HG02588 (cell line): ENCODE measurements around the gene UNC50.
A peak's percentile ranks its signal among the peaks of the same experiment; 100 is the strongest.

ENCODE experiments used
- ATAC-seq: cut with Tn5 transposase; IDR thresholded peaks from one replicate; pipeline ENCODE4 v1.9.1; 2021; ENCODE audit warnings: mild to moderate bottlenecking, moderate library complexity; ENCODE audit not compliant: unreplicated experiment

Gene UNC50

DNA sequence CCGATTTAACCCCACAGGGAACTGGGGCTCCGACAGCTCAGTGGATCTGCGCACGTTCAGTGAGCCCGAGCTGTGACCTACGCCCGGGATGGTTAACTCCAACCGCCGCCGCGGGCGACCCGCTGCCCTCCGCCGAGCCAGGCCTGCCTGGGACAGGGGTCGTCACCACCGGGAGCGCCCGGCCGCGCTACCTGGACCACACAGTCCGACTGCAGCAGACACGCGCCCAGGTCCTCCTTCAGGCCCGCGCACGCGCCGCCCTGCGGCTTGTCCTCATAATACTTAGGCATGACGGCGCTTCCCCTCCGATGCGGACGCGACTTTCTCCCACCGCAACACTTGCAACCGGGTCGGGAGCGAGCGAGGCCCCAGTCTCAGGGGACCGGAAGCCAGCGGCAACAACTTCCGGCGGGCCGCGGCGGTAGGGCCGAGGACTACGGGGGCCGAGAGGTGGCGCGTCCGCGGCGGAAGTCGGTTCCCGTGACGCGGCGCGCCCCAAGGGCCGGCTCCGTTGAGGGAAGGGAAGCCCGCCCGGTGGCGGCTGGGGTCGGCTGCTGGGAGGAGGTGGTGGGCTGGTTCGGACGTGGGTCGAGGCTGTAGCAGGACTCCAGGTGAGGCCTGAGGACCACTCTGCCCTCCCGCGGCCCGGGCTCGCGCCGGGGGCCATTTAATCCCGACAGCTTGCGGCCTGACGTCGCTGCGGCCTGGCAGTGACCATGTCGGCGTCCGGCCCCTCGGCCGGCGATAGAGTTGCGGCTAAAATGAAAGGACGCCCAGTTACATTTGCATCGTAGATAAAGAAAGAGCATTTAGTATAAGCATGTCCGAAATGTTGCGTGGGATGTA lies at the start of gene UNC50, which contains the start of gene COA5:
UNC50 (plus strand) TSS at position 474 of the 846 bp plus-strand sequence. CDS start 1,171 bp downstream, outside the sequence.
COA5 (minus strand) TSS at position 397 of the 846 bp plus-strand sequence; CDS start at position 290, 107 bp downstream.
- ATAC-seq, result peak; percentile 92

GRCh38 chr2:98558852-98559530 lies 49.4 kb upstream of the UNC50 start:
- ATAC-seq, result no peak

DNA sequence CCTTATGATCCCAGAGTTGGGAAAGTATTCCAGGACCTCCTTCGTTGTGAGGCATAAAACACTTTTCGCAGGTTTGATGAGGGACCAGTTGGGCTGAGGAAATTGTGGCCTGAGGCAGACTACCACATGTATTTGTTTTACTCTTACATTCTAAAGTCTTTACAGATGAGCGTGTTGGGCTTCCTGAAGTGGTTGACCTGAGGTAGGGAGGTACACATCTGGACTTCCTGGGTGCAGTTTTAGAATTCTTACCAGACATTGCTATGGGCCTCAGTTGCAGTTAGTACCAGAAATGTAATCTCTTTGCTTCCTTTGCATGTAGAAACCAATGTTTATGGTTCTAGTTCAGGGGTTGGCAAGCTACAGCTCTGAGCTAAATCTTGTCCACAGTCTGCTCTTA lies 48.8 kb upstream of the UNC50 start:
- ATAC-seq, result no peak

- no peak for ATAC-seq
Measured at GRCh38 chr2:98560256-98560771, 48.1 kb upstream of the UNC50 start.

GRCh38 chr2:98561018-98561417 lies 47.4 kb upstream of the UNC50 start:
- ATAC-seq, result no peak

- no peak for ATAC-seq
Measured at GRCh38 chr2:98561902-98562695, 46.3 kb upstream of the UNC50 start.

DNA sequence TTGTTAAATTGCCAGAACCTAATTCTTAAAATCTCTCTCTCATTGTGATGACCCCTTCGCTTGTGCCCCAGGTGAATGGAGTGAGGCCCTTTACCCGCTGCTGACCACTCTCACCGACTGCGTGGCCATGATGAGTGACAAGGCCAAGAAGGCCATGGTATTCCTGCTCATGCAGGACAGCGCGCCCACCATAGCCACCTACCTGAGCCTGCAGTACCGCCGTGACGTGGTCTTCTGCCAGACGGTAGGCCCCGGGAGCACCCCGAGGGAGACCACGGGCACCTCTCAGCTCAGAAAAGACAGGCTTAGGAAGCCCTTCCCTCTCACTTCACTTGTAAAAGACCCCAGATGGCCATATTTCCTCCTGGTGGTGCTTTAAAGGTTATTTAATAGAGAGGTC lies 45.0 kb upstream of the UNC50 start:
- ATAC-seq, result no peak

DNA sequence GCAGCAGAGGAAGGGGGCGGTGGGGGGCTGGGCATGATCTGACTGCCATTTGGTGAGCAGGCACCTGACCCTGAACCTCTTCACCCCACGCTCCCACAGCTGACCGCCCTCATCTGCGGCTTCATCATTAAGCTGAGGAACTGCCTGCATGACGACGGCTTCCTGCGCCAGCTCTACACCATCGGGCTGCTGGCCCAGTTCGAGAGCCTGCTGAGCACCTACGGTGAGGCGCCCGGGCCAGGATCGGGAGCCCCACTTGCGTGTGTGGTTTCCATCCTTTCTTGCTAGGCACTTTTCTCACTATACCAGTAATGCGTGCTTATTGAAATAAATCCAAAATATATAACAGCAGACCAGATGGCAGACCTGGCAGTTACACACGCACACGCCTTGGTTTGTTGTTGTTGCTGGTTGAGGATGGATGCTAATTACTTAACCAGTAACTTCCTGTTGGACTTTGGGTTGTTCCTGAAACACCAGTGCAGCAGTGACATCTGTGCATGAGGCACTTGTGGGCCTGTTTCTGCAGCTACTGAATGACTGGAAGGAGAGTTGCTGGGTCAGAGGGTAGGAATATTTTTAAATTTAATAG lies 43.8 kb upstream of the UNC50 start:
- ATAC-seq, result no peak

DNA sequence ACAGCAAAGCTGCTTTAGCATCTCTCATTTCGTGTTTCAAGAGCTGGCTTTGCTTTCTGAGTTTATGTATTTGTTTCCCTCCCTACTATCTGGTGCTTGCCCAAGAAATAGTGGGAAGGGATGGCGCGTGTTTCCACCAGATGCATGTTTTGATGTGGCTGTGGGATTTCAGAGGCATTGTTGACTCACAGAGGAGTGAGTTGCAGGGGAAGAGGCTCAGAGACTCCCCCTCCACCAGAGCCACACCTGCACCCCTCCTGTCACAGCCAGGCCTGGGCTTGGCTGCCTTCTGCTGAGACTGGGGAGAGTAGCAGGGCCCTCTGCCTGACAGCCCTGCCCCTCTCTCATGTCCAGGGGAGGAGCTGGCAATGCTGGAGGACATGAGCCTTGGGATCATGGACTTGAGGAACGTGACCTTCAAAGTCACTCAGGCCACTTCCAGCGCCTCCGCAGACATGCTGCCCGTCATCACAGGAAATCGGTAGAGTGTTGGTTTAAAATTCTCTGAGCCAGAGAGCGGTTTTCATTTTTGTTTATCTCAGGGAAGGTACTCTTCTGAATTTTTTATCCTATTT lies 43.0 kb upstream of the UNC50 start:
- ATAC-seq, result no peak

DNA sequence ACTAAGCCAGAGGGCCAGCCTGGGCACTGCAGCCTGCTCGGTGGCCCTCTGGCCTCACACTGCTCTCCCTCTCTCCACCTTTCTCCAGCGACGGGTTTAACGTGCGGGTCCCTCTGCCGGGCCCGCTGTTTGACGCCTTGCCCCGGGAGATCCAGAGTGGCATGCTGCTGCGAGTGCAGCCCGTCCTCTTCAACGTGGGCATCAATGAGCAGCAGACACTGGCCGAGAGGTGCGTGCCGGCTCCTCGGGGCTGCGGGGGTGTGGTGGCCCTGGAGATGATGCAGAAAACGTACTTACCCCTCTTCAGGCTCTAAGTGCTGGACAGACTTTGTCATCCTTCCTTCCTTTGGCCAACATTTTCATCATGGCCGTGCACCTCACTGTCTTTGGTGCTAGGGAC lies 42.4 kb upstream of the UNC50 start:
- no peak for ATAC-seq

DNA sequence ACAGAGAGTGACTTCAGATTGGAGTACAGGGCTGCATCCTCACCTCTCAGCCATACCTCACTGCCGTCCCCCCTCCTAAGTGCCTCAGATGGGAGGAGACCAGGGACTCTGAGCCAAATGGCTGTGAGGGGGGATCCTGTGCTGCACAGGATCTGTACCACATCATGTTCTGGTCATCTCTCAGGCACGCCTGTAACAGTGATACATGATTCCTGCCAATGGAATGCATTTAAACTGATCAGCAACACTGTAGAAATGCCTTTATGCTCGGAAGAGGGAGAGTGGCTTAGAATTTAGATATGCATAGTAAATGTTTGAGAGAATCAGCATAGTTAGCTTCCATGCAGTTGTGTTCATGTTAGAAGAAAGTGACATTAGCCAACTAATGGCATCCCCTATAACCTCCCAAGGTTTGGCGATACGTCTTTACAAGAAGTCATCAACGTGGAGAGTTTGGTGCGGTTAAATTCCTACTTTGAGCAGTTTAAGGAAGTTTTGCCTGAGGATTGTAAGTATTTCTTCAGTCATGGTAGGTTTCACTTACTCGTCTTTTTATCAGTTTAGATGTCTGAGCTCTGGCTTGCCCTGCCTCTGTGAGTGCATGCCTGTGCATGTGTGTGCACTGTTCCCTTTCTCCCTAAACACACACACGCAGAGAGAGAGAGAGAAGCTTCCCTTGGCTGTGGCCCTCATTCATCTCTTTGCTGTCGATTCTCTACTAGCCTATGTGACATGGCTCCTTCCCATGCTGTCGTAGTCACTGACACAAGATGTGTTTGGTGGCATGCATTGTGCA lies 40.0 kb upstream of the UNC50 start:
- no peak for ATAC-seq

GRCh38 chr2:98569197-98569793 lies 39.1 kb upstream of the UNC50 start:
- ATAC-seq, result no peak

DNA sequence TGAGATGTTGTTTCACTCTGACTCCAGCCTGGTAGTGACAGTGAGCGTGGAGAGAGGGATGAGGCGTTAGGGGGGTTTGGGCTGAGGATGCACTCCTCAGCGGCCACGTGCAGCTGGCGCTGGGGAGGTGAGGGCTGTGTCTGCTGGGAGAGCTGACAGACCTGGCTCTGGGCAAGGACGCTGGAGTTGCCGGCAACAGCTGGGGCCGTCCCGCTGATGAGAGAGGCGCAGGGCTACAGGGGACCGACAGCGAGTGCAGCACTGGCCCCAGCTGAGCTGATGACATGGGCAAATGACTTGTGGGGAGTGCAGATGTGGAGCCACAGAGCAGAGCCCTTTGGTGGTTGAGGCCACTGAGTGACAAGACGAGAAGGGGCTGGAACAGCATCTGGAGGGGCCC lies 38.5 kb upstream of the UNC50 start:
- ATAC-seq, result no peak

- no peak for ATAC-seq
Measured at GRCh38 chr2:98570356-98570755, 38.0 kb upstream of the UNC50 start.

GRCh38 chr2:98571121-98571701 lies 37.2 kb upstream of the UNC50 start:
- ATAC-seq, result no peak

- ATAC-seq, result no peak
Measured at GRCh38 chr2:98571796-98572195, 36.6 kb upstream of the UNC50 start.

GRCh38 chr2:98572211-98572610 lies 36.2 kb upstream of the UNC50 start:
- no peak for ATAC-seq

GRCh38 chr2:98572676-98573075 lies 35.7 kb upstream of the UNC50 start:
- ATAC-seq, result no peak

- ATAC-seq, result no peak
Measured at GRCh38 chr2:98573426-98573825, 35.0 kb upstream of the UNC50 start.
